K562 (cell line): Measurements from ENCODE around the gene SMS. TPM values are rescaled to one million over a fixed set of nuclear protein-coding genes. Genes with fewer than 3 reads are reported as not detected.

Experiments used
- ATAC-seq: fragments of 200-7000 bp; cut with Tn5 transposase; 3 replicates; pipeline ENCODE4 v1.9.1; 2020; ENCODE audit warnings: moderate library complexity
- BruUV-seq: library from RNA; stranded (reverse); fragments of 400-500 nt; replicated peaks from 2 replicates; lab custom pipeline; 2021; lab: Mats Ljungman, UMichigan
- CTCF ChIA-PET: fragments of 300-600 bp; formaldehyde crosslinking; extraction: SDS; loops from one replicate; lab custom pipeline; 2021; ENCODE audit warnings: low intra/inter-chr PET ratio; lab: Yijun Ruan, JAX
- POLR2A ChIA-PET: fragments of 300-600, 350-650 bp; sonication (Branson Sonifier 250); formaldehyde crosslinking; extraction: SDS; loops from one replicate; lab custom pipeline; 2021; ENCODE audit warnings: antibody characterized with exemption, inconsistent platforms; lab: Yijun Ruan, JAX
- DNase-seq, 4 experiments: peaks; one replicate each; pipeline versions ENCODE4 v3.0.0 to v3.0.0-alpha.2; 2011 to 2018; ENCODE audit warnings: low spot score in 3 of 4, mixed read lengths in 3 of 4; ENCODE audit errors: extremely low read depth in 1 of 4
- FAIRE-seq: peaks from 2 replicates; lab custom pipeline; 2011; peaks lifted over from hg19 to GRCh38; lab: Jason Lieb, UNC
- H2AFZ ChIP-seq: 2 replicates; pipeline ENCODE4 v1.6.0; 2011; ENCODE audit warnings: low read depth, low read length, control low read depth, inconsistent platforms
- H3K27ac ChIP-seq: fragments of 200-600 bp; 3 replicates; pipeline ENCODE4 v1.8.0; 2011; ENCODE audit warnings: low read depth, mild to moderate bottlenecking, control low read depth, inconsistent platforms, low read length, moderate library complexity, mixed read lengths; ENCODE audit errors: extremely low read depth
- H3K27me3 ChIP-seq, 2 experiments: fragments of 300-600 bp in 1 of 2; 2 replicates in 1 of 2; 3 replicates in 1 of 2; pipeline versions ENCODE4 v1.6.0 to v1.8.0; 2011; ENCODE audit warnings: inconsistent platforms in 2 of 2, low read length in 2 of 2, mild to moderate bottlenecking in 1 of 2, mixed read lengths in 1 of 2, moderate library complexity in 1 of 2; ENCODE audit not compliant: control insufficient read depth in 2 of 2, insufficient read depth in 2 of 2
- H3K36me3 ChIP-seq: fragments of 300-600 bp; 3 replicates; pipeline ENCODE4 v1.8.0; 2011; ENCODE audit warnings: mild to moderate bottlenecking, low read length, inconsistent platforms; ENCODE audit not compliant: control insufficient read depth, insufficient read depth
- H3K4me1 ChIP-seq, 2 experiments: fragments of 200-600 bp in 1 of 2; replicated peaks in 1 of 2; 2 replicates in 1 of 2; 3 replicates in 1 of 2; pipeline versions ENCODE4 v1.5.1 to v1.8.0; 2011; ENCODE audit warnings: inconsistent platforms in 2 of 2, low read length in 2 of 2, mild to moderate bottlenecking in 1 of 2, mixed read lengths in 1 of 2, moderate library complexity in 1 of 2; ENCODE audit not compliant: control insufficient read depth in 2 of 2, insufficient read depth in 2 of 2
- H3K4me2 ChIP-seq: 2 replicates; pipeline ENCODE4 v1.6.1; 2011; ENCODE audit warnings: low read length, control low read depth, inconsistent platforms, mixed read lengths; ENCODE audit not compliant: insufficient read depth
- H3K4me3 ChIP-seq: fragments of 200-600 bp; sonication (generic), shearing (Covaris generic); 2 replicates; pipeline ENCODE4 v1.5.1; 2016; ENCODE audit warnings: control low read depth, inconsistent platforms
- H3K79me2 ChIP-seq: fragments of 200-600 bp; 3 replicates; pipeline ENCODE4 v1.8.0; 2011; ENCODE audit warnings: low read length, inconsistent platforms; ENCODE audit not compliant: control insufficient read depth, insufficient read depth
- H3K9ac ChIP-seq, 2 experiments: 2 replicates each; pipeline versions ENCODE4 v1.6.0 to v1.6.1; 2011; ENCODE audit warnings: low read depth in 2 of 2, low read length in 2 of 2, control low read depth in 1 of 2, inconsistent platforms in 1 of 2, mild to moderate bottlenecking in 1 of 2, mixed read lengths in 1 of 2; ENCODE audit not compliant: insufficient read depth in 1 of 2
- H3K9me1 ChIP-seq: one replicate; pipeline ENCODE4 v1.6.0; 2011; ENCODE audit warnings: inconsistent platforms, mild to moderate bottlenecking, low read length, moderate library complexity; ENCODE audit not compliant: control insufficient read depth, insufficient read depth
- H3K9me3 ChIP-seq: replicated peaks from 2 replicates; pipeline ENCODE4 v1.5.1; 2011; ENCODE audit warnings: low read depth, low read length, inconsistent platforms; ENCODE audit not compliant: control insufficient read depth, insufficient read depth
- H4K20me1 ChIP-seq: replicated peaks from 2 replicates; pipeline ENCODE4 v1.6.1; 2011; ENCODE audit warnings: low read length, inconsistent platforms, mixed read lengths; ENCODE audit not compliant: control insufficient read depth, insufficient read depth
- CEBPB ChIP-seq: fragments of 450-650 bp; IDR thresholded peaks from 2 replicates; pipeline ENCODE4 v1.6.1; 2016; ENCODE audit warnings: missing genetic modification characterization, missing compliant biosample characterization
- CREBBP ChIP-seq: IDR thresholded peaks from one replicate; pipeline ENCODE4 v1.6.1; 2012; ENCODE audit warnings: low read depth, mild to moderate bottlenecking, control low read depth, inconsistent platforms, low read length
- EZH2 ChIP-seq: IDR thresholded peaks from 2 replicates; pipeline ENCODE4 v1.6.1; 2012; ENCODE audit warnings: low read depth, mild to moderate bottlenecking, inconsistent platforms, low read length, borderline replicate concordance
- NFIC ChIP-seq: fragments of 450-650 bp; IDR thresholded peaks from 2 replicates; pipeline ENCODE4 v1.6.1; 2017; ENCODE audit warnings: mild to moderate bottlenecking, inconsistent platforms
- NR1H2 ChIP-seq: sonication (generic); formaldehyde crosslinking; IDR thresholded peaks from 2 replicates; pipeline ENCODE4 v1.4.0; 2020; ENCODE audit warnings: mild to moderate bottlenecking, missing genetic modification reagents
- PCBP1 ChIP-seq: fragments of 200-400 bp; formaldehyde crosslinking; IDR thresholded peaks from 2 replicates; pipeline ENCODE4 v1.6.1; 2018; ENCODE audit warnings: mild to moderate bottlenecking, low read depth, low read length; ENCODE audit not compliant: poor library complexity, severe bottlenecking
- PCBP2 ChIP-seq: fragments of 200-400 bp; formaldehyde crosslinking; IDR thresholded peaks from 2 replicates; pipeline ENCODE4 v1.6.1; 2018; ENCODE audit warnings: low read length, low read depth, mild to moderate bottlenecking, moderate library complexity; ENCODE audit not compliant: poor library complexity, severe bottlenecking
- PHB ChIP-seq: fragments of 250-450 bp; sonication (Bioruptor Pico); IDR thresholded peaks from 2 replicates; pipeline ENCODE4 v1.5.0; 2021
- POLR2AphosphoS5 ChIP-seq: IDR thresholded peaks from 2 replicates; pipeline ENCODE4 v1.6.1; 2011; ENCODE audit warnings: mild to moderate bottlenecking, low read depth, low read length, moderate library complexity; ENCODE audit not compliant: control insufficient read depth, insufficient read depth
- PPARD ChIP-seq: fragments of 250-450 bp; sonication (Bioruptor Pico); IDR thresholded peaks from 2 replicates; pipeline ENCODE4 v1.8.0; 2022; ENCODE audit warnings: inconsistent platforms, mild to moderate bottlenecking, moderate library complexity
- RAD21 ChIP-seq, 2 experiments: fragments of 250-450 bp in 1 of 2; fragments of 450-650 bp in 1 of 2; sonication (Bioruptor Pico) in 1 of 2; formaldehyde crosslinking in 1 of 2; IDR thresholded peaks in 1 of 2; conservative IDR thresholded peaks in 1 of 2; 2 replicates each; pipeline versions ENCODE4 v1.4.0 to v1.8.0; 2020 to 2022; ENCODE audit warnings: mild to moderate bottlenecking in 2 of 2, moderate library complexity in 1 of 2
- RFX5 ChIP-seq: IDR thresholded peaks from 2 replicates; pipeline ENCODE4 v1.6.1; 2011; ENCODE audit warnings: low read depth, mild to moderate bottlenecking, improper control_type of control experiment, low read length
- SREBF1 ChIP-seq: fragments of 150-350 bp; IDR thresholded peaks from 2 replicates; pipeline ENCODE4 v1.6.1; 2014; ENCODE audit warnings: antibody characterized with exemption, low read depth, low read length, borderline replicate concordance
- ZNF830 ChIP-seq: fragments of 250-450 bp; sonication (Bioruptor Pico); IDR thresholded peaks from 2 replicates; pipeline ENCODE4 v1.5.0; 2021; ENCODE audit warnings: mild to moderate bottlenecking
- ZSCAN32 ChIP-seq: fragments of 450-650 bp; formaldehyde crosslinking; IDR thresholded peaks from 2 replicates; pipeline ENCODE4 v1.4.0; 2020; ENCODE audit warnings: mild to moderate bottlenecking, moderate library complexity
- WGBS: fragments of 100-300 bp; shearing (Covaris generic); methylation state at CpG from one replicate; pipeline ENCODE4 v1.1.6; 2016; ENCODE audit warnings: low coverage, mixed read lengths; ENCODE audit not compliant: insufficient coverage; ENCODE audit errors: missing lambda C conversion rate; 5-methylcytosine and 5-hydroxymethylcytosine counted together
- in situ Hi-C: fragments of 300-500 bp; cut with MboI; formaldehyde crosslinking; loops from 4 replicates; pipeline ENCODE4 v1.15.0; 2018; ENCODE audit warnings: inconsistent platforms, mixed read lengths
- intact Hi-C: fragments of 100-400 bp; cut with micrococcal nuclease; formaldehyde crosslinking; loops from 2 replicates; pipeline ENCODE4 v1.14.2; 2022
- polyA plus RNA-seq, 8 experiments: library from polyadenylated mRNA; depleted of rRNA in 4 of 8; stranded (reverse) in 5 of 8; unstranded in 3 of 8; fragments of >200 nt; fragmentation: Nextera tagmentation in 2 of 8; fragmentation: Illumina TruSeq in 1 of 8; extraction: Ambion mirVana in 2 of 8; extraction: Trizol in 1 of 8; gene quantifications; 2 replicates each; pipeline versions ENCODE4 v1.2.1 to v1.2.3, GENCODE V29; 2011 to 2014; ENCODE audit warnings: inconsistent platforms in 1 of 8, missing spikeins in 1 of 8
- total RNA-seq, 7 experiments: library from RNA; depleted of rRNA in 6 of 7; stranded (reverse); fragments of >200 nt in 6 of 7; fragmentation: Illumina TruSeq in 2 of 7; extraction: Trizol in 2 of 7; gene quantifications; 2 replicates each; pipeline versions ENCODE4 v1.2.1 to v1.2.3, GENCODE V29; 2011 to 2021; ENCODE audit warnings: low replicate concordance in 1 of 7
- TF ChIP-seq, protein P1 (sequence below): fragments of 250-450 bp; sonication (Bioruptor Pico); IDR thresholded peaks from 2 replicates; pipeline ENCODE4 v1.8.0; 2021; ENCODE audit warnings: moderate library complexity, mild to moderate bottlenecking, inconsistent platforms
- TF ChIP-seq, protein P2 (sequence below): sonication (generic); formaldehyde crosslinking; IDR thresholded peaks from 2 replicates; pipeline ENCODE4 v1.8.0; 2022; ENCODE audit warnings: missing genetic modification reagents, mild to moderate bottlenecking, borderline replicate concordance

The SMS gene
- total and polyA plus RNA-seq, 9 of the 15 experiments (the other 6 are each of a cell fraction or from before 2014, with no cell fraction given) = 71.1 to 193 (median 152) TPM

DNA sequence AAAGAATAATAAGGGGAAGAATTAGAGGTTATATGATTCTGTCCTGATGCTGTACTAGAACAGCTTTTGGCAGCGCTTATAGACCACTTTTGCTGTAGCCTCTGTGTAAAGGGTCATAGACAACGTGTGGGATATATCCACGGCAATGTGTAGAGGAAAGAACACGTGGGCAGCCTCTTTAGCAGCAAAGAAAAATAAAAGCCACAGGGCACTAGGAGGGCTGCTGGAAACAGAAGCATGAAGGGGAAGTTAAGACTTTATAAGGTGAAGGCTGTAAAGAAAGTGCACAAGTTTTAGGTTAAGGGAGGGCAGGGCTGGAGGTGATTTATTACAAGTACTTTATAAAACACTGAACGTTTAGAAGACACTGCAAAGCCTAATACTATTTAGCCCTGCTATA is 71.5 kb downstream of the SMS start:
- WGBS = 14% methylated on average over 5 of the region's 5 CpGs
- no peaks in the 10 kb centered on the region for H3K36me3 ChIP-seq
- H3K4me3 ChIP-seq = no peak overlapping the region
- H3K27ac ChIP-seq = no peak overlapping the region
- no peaks in the 10 kb centered on the region for H4K20me1 ChIP-seq
- DNase-seq (no peak), FAIRE-seq (no peak)
- H3K4me2 ChIP-seq = no peak overlapping the region
- no TSS peak for BruUV-seq
- TF ChIP-seq, protein P1, sequence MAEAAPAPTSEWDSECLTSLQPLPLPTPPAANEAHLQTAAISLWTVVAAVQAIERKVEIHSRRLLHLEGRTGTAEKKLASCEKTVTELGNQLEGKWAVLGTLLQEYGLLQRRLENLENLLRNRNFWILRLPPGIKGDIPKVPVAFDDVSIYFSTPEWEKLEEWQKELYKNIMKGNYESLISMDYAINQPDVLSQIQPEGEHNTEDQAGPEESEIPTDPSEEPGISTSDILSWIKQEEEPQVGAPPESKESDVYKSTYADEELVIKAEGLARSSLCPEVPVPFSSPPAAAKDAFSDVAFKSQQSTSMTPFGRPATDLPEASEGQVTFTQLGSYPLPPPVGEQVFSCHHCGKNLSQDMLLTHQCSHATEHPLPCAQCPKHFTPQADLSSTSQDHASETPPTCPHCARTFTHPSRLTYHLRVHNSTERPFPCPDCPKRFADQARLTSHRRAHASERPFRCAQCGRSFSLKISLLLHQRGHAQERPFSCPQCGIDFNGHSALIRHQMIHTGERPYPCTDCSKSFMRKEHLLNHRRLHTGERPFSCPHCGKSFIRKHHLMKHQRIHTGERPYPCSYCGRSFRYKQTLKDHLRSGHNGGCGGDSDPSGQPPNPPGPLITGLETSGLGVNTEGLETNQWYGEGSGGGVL (CRISPR knock-in tag) = no peak
- TF ChIP-seq, protein P2, sequence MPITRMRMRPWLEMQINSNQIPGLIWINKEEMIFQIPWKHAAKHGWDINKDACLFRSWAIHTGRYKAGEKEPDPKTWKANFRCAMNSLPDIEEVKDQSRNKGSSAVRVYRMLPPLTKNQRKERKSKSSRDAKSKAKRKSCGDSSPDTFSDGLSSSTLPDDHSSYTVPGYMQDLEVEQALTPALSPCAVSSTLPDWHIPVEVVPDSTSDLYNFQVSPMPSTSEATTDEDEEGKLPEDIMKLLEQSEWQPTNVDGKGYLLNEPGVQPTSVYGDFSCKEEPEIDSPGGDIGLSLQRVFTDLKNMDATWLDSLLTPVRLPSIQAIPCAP (CRISPR knock-in tag) = no peak
- TF ChIP-seq NFIC (no peak), ZSCAN32 (CRISPR knock-in tag) (no peak), PCBP2 (no peak), EZH2 (no peak), SREBF1 (no peak), RAD21 (CRISPR knock-in tag; conservative IDR thresholded peaks at IDR 0.05 in 1 of 2, IDR thresholded peaks at IDR 0.05 in 1 of 2) (no peak), PHB (CRISPR knock-in tag) (no peak), RFX5 (no peak), NR1H2 (CRISPR knock-in tag) (no peak), POLR2AphosphoS5 (no peak), PCBP1 (no peak), PPARD (CRISPR knock-in tag) (no peak), CEBPB (tag) (no peak), ZNF830 (CRISPR knock-in tag) (no peak), CREBBP (no peak)
- TF ChIP-seq, all 486 proteins: peak for 0
- CTCF ChIA-PET = no interaction called here
- Histone ChIP-seq H3K9ac (no peak overlapping the region), H3K9me3 (no peaks in the 10 kb centered on the region), H3K27me3 (no peaks in the 10 kb centered on the region), H3K79me2 (no peaks in the 10 kb centered on the region), H3K4me1 (no peaks in the 10 kb centered on the region), H2AFZ (no peak overlapping the region), H3K9me1 (no peaks in the 10 kb centered on the region)
- POLR2A ChIA-PET = no interaction called here
- intact Hi-C loops (no loop called here), in situ Hi-C loops (no loop called here)
- no peak for ATAC-seq
